Mesendoderm (in vitro differentiated cells): ENCODE measurements around the gene NOL8.

Source experiments
- DNase-seq: peaks from one replicate; pipeline ENCODE4 v3.0.0; 2013
- H2AK5ac ChIP-seq: 2 replicates; pipeline ENCODE4 v1.6.1; 2013; ENCODE audit warnings: low read length, inconsistent platforms
- H2BK120ac ChIP-seq: 2 replicates; pipeline ENCODE4 v1.6.1; 2013; ENCODE audit warnings: low read depth, mild to moderate bottlenecking, low read length, moderate library complexity, mixed read lengths
- H2BK15ac ChIP-seq: replicated peaks from 2 replicates; pipeline ENCODE4 v1.6.1; 2013; ENCODE audit warnings: low read depth, mild to moderate bottlenecking, moderate library complexity
- H2BK5ac ChIP-seq: 2 replicates; pipeline ENCODE4 v1.6.1; 2013; ENCODE audit warnings: low read length, inconsistent platforms
- H3K18ac ChIP-seq: 2 replicates; pipeline ENCODE4 v1.6.1; 2013; ENCODE audit warnings: mild to moderate bottlenecking, low read length, mixed read lengths
- H3K23ac ChIP-seq: one replicate; pipeline ENCODE4 v1.6.1; 2013; ENCODE audit warnings: low read length
- H3K27ac ChIP-seq: 2 replicates; pipeline ENCODE4 v1.5.1; 2013; ENCODE audit warnings: low read depth, mild to moderate bottlenecking, inconsistent platforms, low read length, moderate library complexity
- H3K27me3 ChIP-seq: 2 replicates; pipeline ENCODE4 v1.6.1; 2013; ENCODE audit warnings: low read length, control low read depth, mild to moderate bottlenecking, inconsistent platforms; ENCODE audit not compliant: insufficient read depth, poor library complexity
- H3K36me3 ChIP-seq: 2 replicates; pipeline ENCODE4 v1.6.1; 2013; ENCODE audit warnings: low read length, inconsistent platforms; ENCODE audit not compliant: control insufficient read depth, insufficient read depth
- H3K4ac ChIP-seq: one replicate; pipeline ENCODE4 v1.6.1; 2013; ENCODE audit warnings: low read depth, mild to moderate bottlenecking, low read length, moderate library complexity
- H3K4me1 ChIP-seq: 2 replicates; pipeline ENCODE4 v1.6.1; 2013; ENCODE audit warnings: low read depth, low read length, inconsistent platforms; ENCODE audit not compliant: control insufficient read depth
- H3K4me2 ChIP-seq: 2 replicates; pipeline ENCODE4 v1.6.1; 2013; ENCODE audit warnings: low read length
- H3K4me3 ChIP-seq: 2 replicates; pipeline ENCODE4 v1.5.1; 2013; ENCODE audit warnings: mild to moderate bottlenecking, low read length
- H3K56ac ChIP-seq: one replicate; pipeline ENCODE4 v1.6.1; 2013; ENCODE audit warnings: low read length
- H3K79me1 ChIP-seq: 2 replicates; pipeline ENCODE4 v1.6.1; 2013; ENCODE audit warnings: low read length, inconsistent platforms
- H3K79me2 ChIP-seq: 2 replicates; pipeline ENCODE4 v1.6.1; 2013; ENCODE audit warnings: mild to moderate bottlenecking, low read length; ENCODE audit not compliant: control insufficient read depth, insufficient read depth
- H3K9ac ChIP-seq: 2 replicates; pipeline ENCODE4 v1.6.1; 2013; ENCODE audit warnings: low read length, inconsistent platforms
- H4K5ac ChIP-seq: one replicate; pipeline ENCODE4 v1.6.1; 2013; ENCODE audit warnings: low read length
- H4K8ac ChIP-seq: one replicate; pipeline ENCODE4 v1.6.1; 2013; ENCODE audit warnings: low read depth, mild to moderate bottlenecking, control low read depth, low read length, moderate library complexity
- WGBS: extraction: QIAGEN DNeasy Blood & Tissue Kit; methylation state at CpG from one replicate; pipeline ENCODE4 v1.1.7; 2013; ENCODE audit warnings: low lambda C conversion rate, missing lambda C conversion rate; ENCODE audit not compliant: insufficient coverage; ENCODE audit errors: extremely low coverage; 5-methylcytosine and 5-hydroxymethylcytosine counted together

NOL8 gene

GRCh38 chr9:92312887-92313623 lies 12.1 kb downstream of the NOL8 start:
- no peak for DNase-seq
- Histone ChIP-seq H3K23ac (no peak overlapping the region), H2BK120ac (no peak overlapping the region), H4K8ac (no peak overlapping the region), H3K4me1 (no peaks in the 10 kb centered on the region), H2BK15ac (no peak overlapping the region), H2AK5ac (no peak overlapping the region), H2BK5ac (no peak overlapping the region), H3K36me3 (peaks cover 15% of the 10 kb centered on the region), H3K4ac (no peak overlapping the region), H3K18ac (no peak overlapping the region), H3K27ac (no peak overlapping the region), H4K5ac (no peak overlapping the region), H3K4me2 (no peak overlapping the region), H3K56ac (no peak overlapping the region), H3K27me3 (no peaks in the 10 kb centered on the region), H3K79me1 (peaks cover 2% of the 10 kb centered on the region), H3K79me2 (no peaks in the 10 kb centered on the region), H3K9ac (no peak overlapping the region), H3K4me3 (no peak overlapping the region)
- WGBS: no CpG with 5 or more reads among the region's 6 CpGs

- peaks cover 2% of the 10 kb centered on the region for H3K79me1 ChIP-seq
- no peak overlapping the region for H3K4me2 ChIP-seq
- no peak overlapping the region for H3K9ac ChIP-seq
- H3K36me3 ChIP-seq: peaks cover 12% of the 10 kb centered on the region
- H3K27ac ChIP-seq: no peak overlapping the region
- no peak overlapping the region for H4K8ac ChIP-seq
- no peaks in the 10 kb centered on the region for H3K4me1 ChIP-seq
- no peak overlapping the region for H2BK15ac ChIP-seq
- DNase-seq: no peak
- H3K79me2 ChIP-seq: no peaks in the 10 kb centered on the region
- H2BK5ac ChIP-seq: no peak overlapping the region
- no peak overlapping the region for H4K5ac ChIP-seq
- H3K4me3 ChIP-seq: no peak overlapping the region
- H2AK5ac ChIP-seq: no peak overlapping the region
- H3K56ac ChIP-seq: no peak overlapping the region
- H2BK120ac ChIP-seq: no peak overlapping the region
- no peak overlapping the region for H3K18ac ChIP-seq
- H3K27me3 ChIP-seq: no peaks in the 10 kb centered on the region
- WGBS: no CpG with 5 or more reads among the region's 3 CpGs
- H3K4ac ChIP-seq: no peak overlapping the region
- no peak overlapping the region for H3K23ac ChIP-seq
Measured at GRCh38 chr9:92310562-92310961, 14.6 kb downstream of the NOL8 start.

- Histone ChIP-seq H4K5ac (no peak overlapping the region), H2BK5ac (no peak overlapping the region), H2BK15ac (no peak overlapping the region)
Measured at GRCh38 chr9:92308893-92309292, 16.3 kb downstream of the NOL8 start.

GRCh38 chr9:92300936-92301335 lies 24.2 kb downstream of the NOL8 start:
- Histone ChIP-seq H3K4me2 (no peak overlapping the region), H3K56ac (no peak overlapping the region), H3K4ac (no peak overlapping the region), H3K27ac (no peak overlapping the region), H3K4me1 (no peaks in the 10 kb centered on the region), H2AK5ac (no peak overlapping the region), H3K27me3 (no peaks in the 10 kb centered on the region), H2BK15ac (no peak overlapping the region), H3K79me1 (no peaks in the 10 kb centered on the region), H3K36me3 (peaks cover 5% of the 10 kb centered on the region), H2BK5ac (no peak overlapping the region), H3K9ac (no peak overlapping the region), H3K79me2 (no peaks in the 10 kb centered on the region), H3K23ac (no peak overlapping the region), H2BK120ac (no peak overlapping the region), H4K8ac (no peak overlapping the region), H3K18ac (no peak overlapping the region), H3K4me3 (no peak overlapping the region), H4K5ac (no peak overlapping the region)
- no CpG with 5 or more reads among the region's 1 CpG for WGBS
- no peak for DNase-seq

More at GRCh38 chr9:92308893-92309292, 16.3 kb downstream of the NOL8 start:
- no peaks in the 10 kb centered on the region for H3K27me3 ChIP-seq
- H3K9ac ChIP-seq: no peak overlapping the region
- peaks cover 12% of the 10 kb centered on the region for H3K36me3 ChIP-seq
- no peaks in the 10 kb centered on the region for H3K79me2 ChIP-seq
- H3K56ac ChIP-seq: no peak overlapping the region
- no peak for DNase-seq
- no peak overlapping the region for H3K27ac ChIP-seq
- no peak overlapping the region for H3K4ac ChIP-seq
- no peak overlapping the region for H3K4me3 ChIP-seq
- peaks cover 2% of the 10 kb centered on the region for H3K79me1 ChIP-seq
- H3K18ac ChIP-seq: no peak overlapping the region
- no peaks in the 10 kb centered on the region for H3K4me1 ChIP-seq
- no peak overlapping the region for H3K4me2 ChIP-seq
- H2AK5ac ChIP-seq: no peak overlapping the region
- no peak overlapping the region for H2BK120ac ChIP-seq
- no peak overlapping the region for H3K23ac ChIP-seq
- no peak overlapping the region for H4K8ac ChIP-seq

DNA sequence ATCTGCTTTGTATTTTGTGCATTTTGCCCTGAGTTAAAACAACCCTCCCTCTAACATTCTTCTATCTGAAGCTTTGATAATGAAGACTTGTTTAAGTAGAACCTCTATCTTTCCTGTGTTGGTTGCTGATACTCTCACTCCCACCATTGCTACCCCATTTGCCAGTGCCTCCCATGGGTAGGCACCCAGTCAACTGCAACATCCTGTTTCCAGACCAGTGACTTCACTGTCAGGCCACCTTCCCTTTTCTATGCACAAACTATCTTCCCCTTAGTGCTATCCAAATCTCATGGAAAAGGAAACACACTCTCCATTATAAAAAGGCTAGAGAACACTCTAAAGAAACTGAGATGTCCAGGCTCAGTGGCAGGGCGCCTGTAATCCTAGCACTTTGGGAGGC lies 26.0 kb downstream of the NOL8 start:
- Histone ChIP-seq H3K27me3 (no peaks in the 10 kb centered on the region), H3K23ac (no peak overlapping the region), H3K4me2 (no peak overlapping the region), H2AK5ac (no peak overlapping the region), H3K9ac (no peak overlapping the region), H3K4me1 (peaks cover 3% of the 10 kb centered on the region), H4K8ac (no peak overlapping the region), H3K4ac (no peak overlapping the region), H2BK5ac (no peak overlapping the region), H3K27ac (no peak overlapping the region), H2BK120ac (no peak overlapping the region), H4K5ac (no peak overlapping the region), H3K79me1 (no peaks in the 10 kb centered on the region), H2BK15ac (no peak overlapping the region), H3K18ac (no peak overlapping the region), H3K36me3 (peaks cover 5% of the 10 kb centered on the region), H3K56ac (no peak overlapping the region), H3K79me2 (no peaks in the 10 kb centered on the region), H3K4me3 (no peak overlapping the region)
- DNase-seq: no peak
- no CpG with 5 or more reads among the region's 1 CpG for WGBS

DNA sequence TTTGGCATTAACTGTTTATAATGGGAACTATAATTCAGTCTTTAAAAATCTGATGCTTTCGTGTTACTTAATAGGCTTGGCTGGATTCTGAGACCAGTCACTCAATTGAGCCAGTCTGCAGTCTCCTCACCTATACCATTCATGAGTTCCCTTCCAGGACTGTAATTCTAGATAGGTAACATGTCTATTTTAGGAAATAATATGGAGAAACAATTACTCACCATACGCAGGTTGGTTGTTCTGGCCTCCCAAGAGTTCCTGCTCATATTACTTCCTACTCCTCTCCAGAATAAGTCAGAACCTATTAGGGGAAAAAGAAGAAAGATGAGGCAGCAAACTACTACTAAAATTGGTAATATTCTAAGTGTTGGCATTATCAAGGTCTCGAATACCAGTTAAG lies 27.1 kb downstream of the NOL8 start:
- H3K4me1 ChIP-seq: peaks cover 3% of the 10 kb centered on the region
- DNase-seq: no peak
- no peak overlapping the region for H3K4me2 ChIP-seq
- no peak overlapping the region for H2BK15ac ChIP-seq
- H3K9ac ChIP-seq: no peak overlapping the region
- H2AK5ac ChIP-seq: no peak overlapping the region
- no peaks in the 10 kb centered on the region for H3K79me1 ChIP-seq
- H3K18ac ChIP-seq: no peak overlapping the region
- H3K4ac ChIP-seq: no peak overlapping the region
- H3K27ac ChIP-seq: no peak overlapping the region
- H3K23ac ChIP-seq: no peak overlapping the region
- no peaks in the 10 kb centered on the region for H3K27me3 ChIP-seq
- no peak overlapping the region for H2BK120ac ChIP-seq
- WGBS: no CpG with 5 or more reads among the region's 3 CpGs
- no peak overlapping the region for H4K5ac ChIP-seq
- H2BK5ac ChIP-seq: no peak overlapping the region
- H3K4me3 ChIP-seq: no peak overlapping the region
- no peak overlapping the region for H4K8ac ChIP-seq
- H3K56ac ChIP-seq: no peak overlapping the region
- peaks cover 3% of the 10 kb centered on the region for H3K79me2 ChIP-seq
- peaks cover 5% of the 10 kb centered on the region for H3K36me3 ChIP-seq
